GDM1 (cell line): ENCODE results near the gene DBP.
A peak's percentile ranks its signal among the peaks of the same experiment; 100 is the strongest.
"Not testable (repeated sequence)": the region's sequence is repeated elsewhere in the genome, so short reads cannot be mapped to it uniquely, and the experiment has no call there.

Experiments used
- DNase-seq: peaks from one replicate; lab custom pipeline; 2025; lab: John Stamatoyannopoulos, UW

DBP gene

GRCh38 chr19:48639483-48640375, 2.5 kb upstream of the DBP start:
- no peak for DNase-seq

- DNase-seq, result no peak
Observed at GRCh38 chr19:48638831-48639381, 1.7 kb upstream of the DBP start.

GRCh38 chr19:48637948-48638830, 1.0 kb upstream of the DBP start:
- peak; percentile 86 for DNase-seq

GRCh38 chr19:48637449-48637947, 319 bp upstream of the DBP start:
- peak; percentile 100 for DNase-seq

- DNase-seq, result no peak
Observed at GRCh38 chr19:48635966-48636858, 967 bp downstream of the DBP start.

GRCh38 chr19:48635263-48635965, 1.8 kb downstream of the DBP start:
- peak; percentile 59 for DNase-seq

GRCh38 chr19:48634424-48635262, 2.5 kb downstream of the DBP start:
- peak; percentile 95 for DNase-seq

GRCh38 chr19:48634036-48634342, 3.2 kb downstream of the DBP start:
- no peak for DNase-seq

- DNase-seq, result no peak
Observed at GRCh38 chr19:48633148-48634035, 3.8 kb downstream of the DBP start.

GRCh38 chr19:48632692-48633147, 4.5 kb downstream of the DBP start:
- no peak for DNase-seq

- DNase-seq, result not testable (repeated sequence)
Observed at GRCh38 chr19:48632286-48632685, 4.9 kb downstream of the DBP start.

GRCh38 chr19:48631225-48631624, 6.0 kb downstream of the DBP start:
- DNase-seq, result no peak

- no peak for DNase-seq
Observed at GRCh38 chr19:48630296-48631063, 6.7 kb downstream of the DBP start.

- DNase-seq, result no peak
Observed at GRCh38 chr19:48629599-48630295, 7.4 kb downstream of the DBP start.

GRCh38 chr19:48629297-48629598, 7.9 kb downstream of the DBP start:
- no peak for DNase-seq

- DNase-seq, result no peak
Observed at GRCh38 chr19:48628486-48629296, 8.5 kb downstream of the DBP start.

- no peak for DNase-seq
Observed at GRCh38 chr19:48627865-48628314, 9.3 kb downstream of the DBP start.
